RCC 7860 (cell line): Measurements from ENCODE around the gene SERPINH1.

ENCODE experiments used
- DNase-seq: peaks from one replicate; pipeline ENCODE4 v3.0.0-alpha.2; 2015; ENCODE audit warnings: low spot score
- FAIRE-seq: peaks from 2 replicates; lab custom pipeline; 2012; peaks lifted over from hg19 to GRCh38; lab: Jason Lieb, UNC

Gene SERPINH1

GRCh38 chr11:75554258-75555022 is 7.6 kb upstream of the SERPINH1 start:
- no peak for FAIRE-seq
- DNase-seq: no peak

GRCh38 chr11:75555079-75555811 is 6.8 kb upstream of the SERPINH1 start:
- FAIRE-seq (no peak), DNase-seq (no peak)

GRCh38 chr11:75556275-75556674 is 5.8 kb upstream of the SERPINH1 start:
- no peak for DNase-seq
- no peak for FAIRE-seq

GRCh38 chr11:75557666-75558494 is 4.2 kb upstream of the SERPINH1 start:
- peak; percentile 28 for DNase-seq
- no peak for FAIRE-seq

- FAIRE-seq (no peak), DNase-seq (no peak)
These were observed 2.9 kb upstream of the SERPINH1 start for GRCh38 chr11:75558939-75559843.

GRCh38 chr11:75560644-75561043 is 1.4 kb upstream of the SERPINH1 start:
- DNase-seq (no peak), FAIRE-seq (no peak)

- no peak for FAIRE-seq
- DNase-seq: no peak
These were observed 516 bp upstream of the SERPINH1 start for GRCh38 chr11:75561426-75562047.

GRCh38 chr11:75562836-75563484 is 907 bp downstream of the SERPINH1 start:
- no peak for FAIRE-seq
- peak; percentile 73 for DNase-seq

GRCh38 chr11:75563501-75563977 is 1.5 kb downstream of the SERPINH1 start:
- FAIRE-seq: no peak
- no peak for DNase-seq

- FAIRE-seq: no peak
- DNase-seq: peak; percentile 49
These were observed 2.0 kb downstream of the SERPINH1 start for GRCh38 chr11:75563978-75564552.

- peak; percentile 47 for FAIRE-seq
- DNase-seq: peak; percentile 83
These were observed 3.3 kb downstream of the SERPINH1 start for GRCh38 chr11:75565221-75565814.

- no peak for DNase-seq
- no peak for FAIRE-seq
These were observed 4.1 kb downstream of the SERPINH1 start for GRCh38 chr11:75565916-75566762.

- DNase-seq (no peak), FAIRE-seq (no peak)
These were observed 4.8 kb downstream of the SERPINH1 start for GRCh38 chr11:75566763-75567279.

- FAIRE-seq: no peak
These were observed 5.9 kb downstream of the SERPINH1 start for GRCh38 chr11:75567971-75568370.

GRCh38 chr11:75568616-75569219 is 6.7 kb downstream of the SERPINH1 start:
- FAIRE-seq (no peak), DNase-seq (no peak)

More at GRCh38 chr11:75567971-75568370, 5.9 kb downstream of the SERPINH1 start:
- no peak for DNase-seq

- DNase-seq: no peak
- no peak for FAIRE-seq
These were observed 8.6 kb downstream of the SERPINH1 start for GRCh38 chr11:75570559-75571139.
